ENCODE results near the gene GSTO2. TPM values are rescaled to one million over a fixed set of nuclear protein-coding genes. Genes with fewer than 3 reads are reported as not detected.

Gene GSTO2
- total RNA-seq, 1 donor from 2014 or later: 1.2 TPM

- Histone ChIP-seq H3K79me2 (ENCODE audit: insufficient read depth, low read length) (peaks cover 100% of the 10 kb centered on the region), H3K9ac (ENCODE audit: low read length) (peak overlapping the region; percentile 19), H3K27me3 (ENCODE audit: insufficient read depth, low read length) (no peaks in the 10 kb centered on the region), H4K20me1 (ENCODE audit: insufficient read depth, low read length) (peaks cover 99% of the 10 kb centered on the region), H3K36me3 (ENCODE audit: insufficient read depth, low read length) (peaks cover 16% of the 10 kb centered on the region), H3K9me3 (ENCODE audit: insufficient read depth, low read depth, low read length) (no peaks in the 10 kb centered on the region), H3K4me1 (ENCODE audit: insufficient read depth, low read length) (peaks cover 29% of the 10 kb centered on the region), H3K4me3 (ENCODE audit: insufficient read depth, low read depth, low read length) (no peak overlapping the region), H3K4me2 (ENCODE audit: low read length) (peak overlapping the region; percentile 39), H2AFZ (ENCODE audit: low read depth, low read length) (no peak overlapping the region), H3K27ac (ENCODE audit: low read depth, low read length) (no peak overlapping the region)
- Mint-ChIP-seq H3K27ac (ENCODE audit: unreplicated experiment) (no peak overlapping the region), H3K27me3 (ENCODE audit: low read depth, unreplicated experiment) (no peaks in the 10 kb centered on the region), H3K36me3 (ENCODE audit: low read depth, unreplicated experiment) (peaks cover 12% of the 10 kb centered on the region), H3K4me1 (ENCODE audit: low read depth, unreplicated experiment) (peaks cover 20% of the 10 kb centered on the region), H3K4me3 (ENCODE audit: unreplicated experiment) (no peak overlapping the region), H3K9me3 (ENCODE audit: unreplicated experiment) (no peaks in the 10 kb centered on the region)
- TF ChIP-seq CTCF (IDR thresholded peaks at IDR 0.05; ENCODE audit: insufficient read depth, low read depth, low read length) (no peak), EZH2 (IDR thresholded peaks at IDR 0.05; ENCODE audit: insufficient read depth, low read length) (no peak)
- FAIRE-seq (no peak), DNase-seq (ENCODE audit: low read depth) (no peak)
Measured at GRCh38 chr10:104316321-104317099, 47.5 kb downstream of the GSTO2 start.

- Histone ChIP-seq H3K27me3 (ENCODE audit: insufficient read depth, low read length) (no peaks in the 10 kb centered on the region), H3K4me2 (ENCODE audit: low read length) (peak overlapping the region; percentile 39), H3K9me3 (ENCODE audit: insufficient read depth, low read depth, low read length) (no peaks in the 10 kb centered on the region), H3K79me2 (ENCODE audit: insufficient read depth, low read length) (peaks cover 100% of the 10 kb centered on the region), H3K4me3 (ENCODE audit: insufficient read depth, low read depth, low read length) (no peak overlapping the region), H3K4me1 (ENCODE audit: insufficient read depth, low read length) (peaks cover 29% of the 10 kb centered on the region), H3K9ac (ENCODE audit: low read length) (no peak overlapping the region), H2AFZ (ENCODE audit: low read depth, low read length) (no peak overlapping the region), H3K36me3 (ENCODE audit: insufficient read depth, low read length) (peaks cover 13% of the 10 kb centered on the region), H4K20me1 (ENCODE audit: insufficient read depth, low read length) (peaks cover 99% of the 10 kb centered on the region), H3K27ac (ENCODE audit: low read depth, low read length) (no peak overlapping the region)
- H3K9me3 Mint-ChIP-seq (ENCODE audit: unreplicated experiment): no peaks in the 10 kb centered on the region
- no peak overlapping the region for H3K4me3 Mint-ChIP-seq (ENCODE audit: unreplicated experiment)
- DNase-seq (ENCODE audit: low read depth): peak; percentile 59
- H3K27me3 Mint-ChIP-seq (ENCODE audit: low read depth, unreplicated experiment): no peaks in the 10 kb centered on the region
- TF ChIP-seq EZH2 (IDR thresholded peaks at IDR 0.05; ENCODE audit: insufficient read depth, low read length) (no peak), CTCF (IDR thresholded peaks at IDR 0.05; ENCODE audit: insufficient read depth, low read depth, low read length) (no peak)
- H3K36me3 Mint-ChIP-seq (ENCODE audit: low read depth, unreplicated experiment): peaks cover 12% of the 10 kb centered on the region
- FAIRE-seq: peak; percentile 55
- no peak overlapping the region for H3K27ac Mint-ChIP-seq (ENCODE audit: unreplicated experiment)
- H3K4me1 Mint-ChIP-seq (ENCODE audit: low read depth, unreplicated experiment): peaks cover 25% of the 10 kb centered on the region
Measured at GRCh38 chr10:104317269-104317710, 48.3 kb downstream of the GSTO2 start.
